SJSA1 (cell line): ENCODE data around the gene OR2W3. TPM values are rescaled to one million over a fixed set of nuclear protein-coding genes. Genes with fewer than 3 reads are reported as not detected.

Experiments
- DNase-seq, 2 experiments: peaks; one replicate each; pipeline ENCODE4 v3.0.0-alpha.2; 2015 to 2020; ENCODE audit warnings: low spot score in 2 of 2, low read depth in 1 of 2
- H3K27ac ChIP-seq: fragments of 250-450 bp; sonication (Bioruptor Pico); 2 replicates; pipeline ENCODE4 v1.5.1; 2020; ENCODE audit warnings: mild to moderate bottlenecking, moderate library complexity
- H3K27me3 ChIP-seq: fragments of 250-450 bp; sonication (Bioruptor Pico); replicated peaks from 2 replicates; pipeline ENCODE4 v1.5.1; 2020; ENCODE audit warnings: mild to moderate bottlenecking, moderate library complexity
- H3K36me3 ChIP-seq: fragments of 250-450 bp; sonication (Bioruptor Pico); 2 replicates; pipeline ENCODE4 v1.5.1; 2020; ENCODE audit warnings: mild to moderate bottlenecking
- H3K4me1 ChIP-seq: fragments of 250-450 bp; sonication (Bioruptor Pico); replicated peaks from 2 replicates; pipeline ENCODE4 v1.6.1; 2021; ENCODE audit warnings: mild to moderate bottlenecking
- H3K4me3 ChIP-seq: fragments of 250-450 bp; sonication (Bioruptor Pico); 2 replicates; pipeline ENCODE4 v1.5.1; 2020; ENCODE audit warnings: mild to moderate bottlenecking
- H3K9me3 ChIP-seq: fragments of 250-450 bp; sonication (Bioruptor Pico); replicated peaks from 2 replicates; pipeline ENCODE4 v1.5.1; 2020; ENCODE audit warnings: mild to moderate bottlenecking
- total RNA-seq: library from RNA; depleted of rRNA; stranded (reverse); fragments of >200 nt; shearing (Covaris generic); gene quantifications from 2 replicates; pipeline ENCODE4 v1.2.3, GENCODE V29; 2014

The OR2W3 gene
- total RNA-seq, 1 experiment from 2014 or later = not detected

GRCh38 chr1:247895976-247896375, 589 bp downstream of the OR2W3 start:
- Histone ChIP-seq H3K27ac (no peak overlapping the region), H3K9me3 (no peaks in the 10 kb centered on the region; the same call in 1 of the 2 replicates), H3K4me3 (no peak overlapping the region), H3K4me1 (no peaks in the 10 kb centered on the region), H3K27me3 (no peaks in the 10 kb centered on the region), H3K36me3 (no peaks in the 10 kb centered on the region)
- DNase-seq = no peak

GRCh38 chr1:247904122-247904521, 8.7 kb downstream of the OR2W3 start:
- DNase-seq = no peak
- Histone ChIP-seq H3K27me3 (no peaks in the 10 kb centered on the region), H3K9me3 (0 out of 2 replicates have a peak, but pooled peaks cover 12% of the 10 kb centered on the region), H3K27ac (no peak overlapping the region), H3K4me1 (no peaks in the 10 kb centered on the region), H3K36me3 (no peaks in the 10 kb centered on the region), H3K4me3 (no peak overlapping the region)

- no peaks in the 10 kb centered on the region for H3K4me1 ChIP-seq
- H3K36me3 ChIP-seq = no peaks in the 10 kb centered on the region
- H3K27me3 ChIP-seq = no peaks in the 10 kb centered on the region
- H3K4me3 ChIP-seq = no peak overlapping the region
- H3K27ac ChIP-seq = no peak overlapping the region
- 0 out of 2 replicates have a peak, but pooled peaks cover 12% of the 10 kb centered on the region for H3K9me3 ChIP-seq
- no peak for DNase-seq
Observed at GRCh38 chr1:247905181-247905580, 9.8 kb downstream of the OR2W3 start.

GRCh38 chr1:247905910-247906503, 10.6 kb downstream of the OR2W3 start:
- Histone ChIP-seq H3K27ac (no peak overlapping the region), H3K36me3 (no peaks in the 10 kb centered on the region), H3K9me3 (0 out of 2 replicates have a peak, but pooled peaks cover 14% of the 10 kb centered on the region), H3K4me1 (no peaks in the 10 kb centered on the region), H3K27me3 (no peaks in the 10 kb centered on the region), H3K4me3 (no peak overlapping the region)
- no peak for DNase-seq

- Histone ChIP-seq H3K27ac (no peak overlapping the region), H3K9me3 (peaks cover 14% of the 10 kb centered on the region; the same call in 1 of the 2 replicates), H3K36me3 (no peaks in the 10 kb centered on the region), H3K27me3 (no peaks in the 10 kb centered on the region), H3K4me3 (no peak overlapping the region), H3K4me1 (no peaks in the 10 kb centered on the region)
- peak in 1 of 2 experiments; percentile 7 for DNase-seq
Observed at GRCh38 chr1:247906504-247907047, 11.2 kb downstream of the OR2W3 start.

- Histone ChIP-seq H3K9me3 (peaks cover 14% of the 10 kb centered on the region; the same call in 1 of the 2 replicates), H3K27ac (no peak overlapping the region), H3K4me1 (no peaks in the 10 kb centered on the region), H3K27me3 (no peaks in the 10 kb centered on the region), H3K4me3 (no peak overlapping the region), H3K36me3 (no peaks in the 10 kb centered on the region)
- DNase-seq = no peak
Observed at GRCh38 chr1:247908766-247909165, 13.4 kb downstream of the OR2W3 start.

GRCh38 chr1:247913786-247914185, 18.4 kb downstream of the OR2W3 start:
- Histone ChIP-seq H3K27ac (no peak overlapping the region), H3K36me3 (no peaks in the 10 kb centered on the region), H3K4me3 (no peak overlapping the region), H3K9me3 (peaks cover 8% of the 10 kb centered on the region; the same call in 1 of the 2 replicates), H3K27me3 (no peaks in the 10 kb centered on the region), H3K4me1 (no peaks in the 10 kb centered on the region)
- no peak for DNase-seq

- Histone ChIP-seq H3K4me1 (no peaks in the 10 kb centered on the region), H3K27ac (no peak overlapping the region), H3K36me3 (no peaks in the 10 kb centered on the region), H3K9me3 (peaks cover 7% of the 10 kb centered on the region; the same call in 1 of the 2 replicates), H3K27me3 (no peaks in the 10 kb centered on the region), H3K4me3 (no peak overlapping the region)
- no peak for DNase-seq
Observed at GRCh38 chr1:247914941-247915662, 19.7 kb downstream of the OR2W3 start.

- no peaks in the 10 kb centered on the region for H3K4me1 ChIP-seq
- H3K27me3 ChIP-seq = no peaks in the 10 kb centered on the region
- no peak for DNase-seq
- H3K36me3 ChIP-seq = no peaks in the 10 kb centered on the region
- H3K9me3 ChIP-seq = 0 out of 2 replicates have a peak, but pooled peaks cover 2% of the 10 kb centered on the region
- no peak within 1 kb of the TSS for H3K27ac ChIP-seq
- H3K4me3 ChIP-seq = no peak within 1 kb of the TSS
Observed at GRCh38 chr1:247919952-247920351, 24.6 kb downstream of the OR2W3 start, which contains the start of gene OR2T8. OR2T8 (plus strand) TSS chr1:247920252; CDS start chr1:247921018, 766 bp downstream.

- no peaks in the 10 kb centered on the region for H3K27me3 ChIP-seq
- H3K4me3 ChIP-seq = no peak overlapping the region
- no peaks in the 10 kb centered on the region for H3K9me3 ChIP-seq
- H3K4me1 ChIP-seq = no peaks in the 10 kb centered on the region
- DNase-seq = no peak
- no peak overlapping the region for H3K27ac ChIP-seq
- H3K36me3 ChIP-seq = no peaks in the 10 kb centered on the region
Observed at GRCh38 chr1:247923941-247924340, 28.6 kb downstream of the OR2W3 start.

GRCh38 chr1:247924868-247925267, 29.5 kb downstream of the OR2W3 start, which contains the start of gene OR2AJ1:
OR2AJ1 (plus strand) TSS chr1:247924889; CDS start chr1:247933769, 8,880 bp downstream.
- Histone ChIP-seq H3K27ac (no peak within 1 kb of the TSS), H3K27me3 (no peaks in the 10 kb centered on the region), H3K4me1 (no peaks in the 10 kb centered on the region), H3K36me3 (no peaks in the 10 kb centered on the region), H3K9me3 (no peaks in the 10 kb centered on the region), H3K4me3 (no peak within 1 kb of the TSS)
- DNase-seq = no peak

GRCh38 chr1:247933989-247934388, 38.6 kb downstream of the OR2W3 start:
- H3K4me1 ChIP-seq = no peaks in the 10 kb centered on the region
- H3K4me3 ChIP-seq = no peak overlapping the region
- H3K27ac ChIP-seq = no peak overlapping the region
- H3K9me3 ChIP-seq = peaks cover 16% of the 10 kb centered on the region
- H3K36me3 ChIP-seq = no peaks in the 10 kb centered on the region
- DNase-seq = no peak
- H3K27me3 ChIP-seq = no peaks in the 10 kb centered on the region

GRCh38 chr1:247935781-247936180, 40.4 kb downstream of the OR2W3 start:
- Histone ChIP-seq H3K27me3 (no peaks in the 10 kb centered on the region), H3K36me3 (no peaks in the 10 kb centered on the region), H3K27ac (no peak overlapping the region), H3K9me3 (peaks cover 16% of the 10 kb centered on the region), H3K4me1 (no peaks in the 10 kb centered on the region), H3K4me3 (no peak overlapping the region)
- DNase-seq = no peak

- H3K36me3 ChIP-seq = no peaks in the 10 kb centered on the region
- H3K4me3 ChIP-seq = no peak overlapping the region
- H3K4me1 ChIP-seq = no peaks in the 10 kb centered on the region
- H3K9me3 ChIP-seq = peaks cover 16% of the 10 kb centered on the region
- H3K27ac ChIP-seq = no peak overlapping the region
- no peaks in the 10 kb centered on the region for H3K27me3 ChIP-seq
- DNase-seq = no peak
Observed at GRCh38 chr1:247936415-247936814, 41.0 kb downstream of the OR2W3 start.
